HepG2 (cell line): ENCODE results near the gene TPPP2. TPM values are rescaled to one million over a fixed set of nuclear protein-coding genes. Genes with fewer than 3 reads are reported as not detected.
A peak's percentile ranks its signal among the peaks of the same experiment; 100 is the strongest.

Experiments
- FOXK1 ChIP-seq: sonication (generic); formaldehyde crosslinking; IDR thresholded peaks from 2 replicates; pipeline ENCODE4 v1.4.0; 2020; ENCODE audit warnings: low read depth, missing genetic modification reagents, borderline replicate concordance
- GABPA ChIP-seq, 2 experiments: IDR thresholded peaks; 2 replicates each; pipeline ENCODE4 v1.6.1; 2011 to 2016; ENCODE audit warnings: low read depth in 2 of 2, low read length in 1 of 2, missing biosample characterization in 1 of 2, missing genetic modification characterization in 1 of 2
- HHEX ChIP-seq: IDR thresholded peaks from 2 replicates; pipeline ENCODE4 v1.6.1; 2016; ENCODE audit warnings: control low read depth
- KMT2A ChIP-seq: sonication (generic); formaldehyde crosslinking; IDR thresholded peaks from 2 replicates; pipeline ENCODE4 v1.4.0; 2020; ENCODE audit warnings: missing genetic modification reagents
- POLR2A ChIP-seq, 2 experiments: IDR thresholded peaks; 2 replicates each; pipeline ENCODE4 v1.6.1; 2011; ENCODE audit warnings: low read depth in 2 of 2, low read length in 2 of 2, mild to moderate bottlenecking in 1 of 2, moderate library complexity in 1 of 2; ENCODE audit not compliant: insufficient read depth in 1 of 2
- SALL2 ChIP-seq: sonication (generic); formaldehyde crosslinking; IDR thresholded peaks from 2 replicates; pipeline ENCODE4 v1.8.1; 2023; ENCODE audit warnings: mild to moderate bottlenecking, missing genetic modification reagents, inconsistent platforms
- SMYD3 ChIP-seq: sonication (generic); formaldehyde crosslinking; IDR thresholded peaks from 2 replicates; pipeline ENCODE4 v1.8.1; 2023; ENCODE audit warnings: mild to moderate bottlenecking, missing genetic modification reagents
- ZFX ChIP-seq: sonication (generic); formaldehyde crosslinking; IDR thresholded peaks from 2 replicates; pipeline ENCODE4 v1.4.0; 2020; ENCODE audit warnings: mild to moderate bottlenecking, low read depth, missing genetic modification reagents, moderate library complexity
- ZNF253 ChIP-seq: sonication (generic); formaldehyde crosslinking; IDR thresholded peaks from 2 replicates; pipeline ENCODE4 v1.8.0; 2022; ENCODE audit warnings: mild to moderate bottlenecking, missing genetic modification reagents, borderline replicate concordance
- ZNF557 ChIP-seq: sonication (generic); formaldehyde crosslinking; IDR thresholded peaks from 2 replicates; pipeline ENCODE4 v1.4.0; 2020; ENCODE audit warnings: missing genetic modification reagents
- ZNF670 ChIP-seq: sonication (generic); formaldehyde crosslinking; IDR thresholded peaks from 2 replicates; pipeline ENCODE4 v1.8.0; 2022; ENCODE audit warnings: mild to moderate bottlenecking, missing genetic modification reagents, borderline replicate concordance
- ZNF788 ChIP-seq: sonication (generic); formaldehyde crosslinking; IDR thresholded peaks from 2 replicates; pipeline ENCODE4 v1.5.0; 2020; ENCODE audit warnings: mild to moderate bottlenecking, missing genetic modification reagents, borderline replicate concordance
- polyA plus RNA-seq, 8 experiments: library from polyadenylated mRNA; depleted of rRNA in 3 of 8; stranded (reverse) in 7 of 8; unstranded in 1 of 8; fragments of >200 nt; fragmentation: Illumina TruSeq in 4 of 8; extraction: Trizol in 4 of 8; gene quantifications; 2 replicates each; pipeline versions ENCODE4 v1.2.1 to v1.2.3, GENCODE V29; 2011 to 2016; ENCODE audit warnings: low read depth in 4 of 8, missing spikeins in 1 of 8, mixed read lengths in 1 of 8; ENCODE audit not compliant: insufficient read depth in 1 of 8
- total RNA-seq, 5 experiments: library from RNA; depleted of rRNA; stranded (reverse); fragments of >200 nt; fragmentation: Illumina TruSeq; extraction: Trizol; gene quantifications; 2 replicates each; pipeline ENCODE4 v1.2.3, GENCODE V29; 2016; ENCODE audit warnings: low read depth in 1 of 5
- TF ChIP-seq, protein P1 (sequence below): IDR thresholded peaks from 2 replicates; pipeline ENCODE4 v1.6.1; 2016; ENCODE audit warnings: low read depth
- TF ChIP-seq, protein P2 (sequence below): sonication (generic); formaldehyde crosslinking; IDR thresholded peaks from 2 replicates; pipeline ENCODE4 v1.8.0; 2022; ENCODE audit warnings: low read depth, missing genetic modification reagents
- TF ChIP-seq, protein P3 (sequence below), 2 experiments: fragments of 450-650 bp in 1 of 2; sonication (generic) in 1 of 2; formaldehyde crosslinking in 1 of 2; IDR thresholded peaks; 2 replicates each; pipeline versions ENCODE4 v1.6.1 to v1.8.0; 2016 to 2022; ENCODE audit warnings: antibody characterized with exemption in 1 of 2, mild to moderate bottlenecking in 1 of 2, missing genetic modification reagents in 1 of 2
- TF ChIP-seq, protein P4 (sequence below): IDR thresholded peaks from 2 replicates; pipeline ENCODE4 v1.6.1; 2016

Gene TPPP2
- total and polyA plus RNA-seq, 2 of the 13 experiments (the other 11 are each of a cell fraction or from before 2014, with no cell fraction given), result 0.58 to 4.2 TPM

DNA sequence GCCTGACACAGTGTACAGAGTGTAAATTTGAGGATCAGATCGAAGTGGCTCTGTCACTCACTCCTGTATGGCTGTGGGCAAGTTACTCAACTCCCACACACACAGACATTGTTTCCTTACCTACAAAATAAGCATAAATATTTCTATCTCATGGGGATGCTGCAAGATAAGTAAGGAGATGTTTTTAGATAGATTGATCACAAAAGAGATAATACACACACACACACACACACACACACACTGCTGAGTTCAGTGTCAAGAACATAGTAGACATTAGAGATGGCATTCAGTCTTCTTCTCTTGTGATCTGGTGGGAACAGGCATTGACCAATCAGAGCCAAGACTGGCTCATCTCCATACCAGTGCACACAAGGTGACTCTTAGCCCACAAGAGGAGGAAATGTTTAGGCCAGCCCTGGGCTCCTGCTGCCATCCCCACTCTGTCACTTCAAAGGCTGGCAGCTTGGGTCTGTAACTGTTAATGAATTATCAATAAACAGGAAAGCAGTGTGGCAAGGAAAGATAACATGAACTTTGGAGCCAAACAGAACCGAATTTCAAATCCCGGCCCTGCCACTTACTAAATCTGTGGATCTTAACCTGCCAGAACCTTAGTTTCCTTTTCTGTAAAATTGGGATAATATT is 24.2 kb downstream of the TPPP2 start (continued):
- TF ChIP-seq ZNF557 (CRISPR knock-in tag) (0 out of 2 replicates have a peak, but pooled peaks have one; percentile 51), POLR2A (IDR thresholded peaks at IDR 0.05; ENCODE audit: insufficient read depth in 1 of 2, low read depth in 2 of 2, low read length in 2 of 2) (peak; percentile 23 to 68; a peak in 2 of 4 replicates), HHEX (CRISPR knock-in tag) (peak; percentile 72), ZNF253 (no peak), SMYD3 (CRISPR knock-in tag) (0 out of 2 replicates have a peak, but pooled peaks have one; percentile 30), KMT2A (CRISPR knock-in tag) (no peak; the same call in 1 of the 2 replicates), FOXK1 (CRISPR knock-in tag) (peak; percentile 93), GABPA (IDR thresholded peaks at IDR 0.05; ENCODE audit: low read depth, low read length) (no peak), GABPA (CRISPR knock-in tag; IDR thresholded peaks at IDR 0.05; ENCODE audit: low read depth) (peak; percentile 58), ZNF788 (peak; percentile 80; the same call in 1 of the 2 replicates), SALL2 (CRISPR knock-in tag) (0 out of 2 replicates have a peak, but pooled peaks have one; percentile 30), ZNF670 (peak; percentile 82), ZFX (CRISPR knock-in tag) (peak; percentile 78)
- TF ChIP-seq, protein P1, sequence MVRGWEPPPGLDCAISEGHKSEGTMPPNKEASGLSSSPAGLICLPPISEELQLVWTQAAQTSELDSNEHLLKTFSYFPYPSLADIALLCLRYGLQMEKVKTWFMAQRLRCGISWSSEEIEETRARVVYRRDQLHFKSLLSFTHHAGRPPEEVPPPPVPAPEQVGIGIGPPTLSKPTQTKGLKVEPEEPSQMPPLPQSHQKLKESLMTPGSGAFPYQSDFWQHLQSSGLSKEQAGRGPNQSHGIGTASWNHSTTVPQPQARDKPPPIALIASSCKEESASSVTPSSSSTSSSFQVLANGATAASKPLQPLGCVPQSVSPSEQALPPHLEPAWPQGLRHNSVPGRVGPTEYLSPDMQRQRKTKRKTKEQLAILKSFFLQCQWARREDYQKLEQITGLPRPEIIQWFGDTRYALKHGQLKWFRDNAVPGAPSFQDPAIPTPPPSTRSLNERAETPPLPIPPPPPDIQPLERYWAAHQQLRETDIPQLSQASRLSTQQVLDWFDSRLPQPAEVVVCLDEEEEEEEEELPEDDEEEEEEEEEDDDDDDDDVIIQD (CRISPR knock-in tag), result peak; percentile 93
- TF ChIP-seq, protein P2, sequence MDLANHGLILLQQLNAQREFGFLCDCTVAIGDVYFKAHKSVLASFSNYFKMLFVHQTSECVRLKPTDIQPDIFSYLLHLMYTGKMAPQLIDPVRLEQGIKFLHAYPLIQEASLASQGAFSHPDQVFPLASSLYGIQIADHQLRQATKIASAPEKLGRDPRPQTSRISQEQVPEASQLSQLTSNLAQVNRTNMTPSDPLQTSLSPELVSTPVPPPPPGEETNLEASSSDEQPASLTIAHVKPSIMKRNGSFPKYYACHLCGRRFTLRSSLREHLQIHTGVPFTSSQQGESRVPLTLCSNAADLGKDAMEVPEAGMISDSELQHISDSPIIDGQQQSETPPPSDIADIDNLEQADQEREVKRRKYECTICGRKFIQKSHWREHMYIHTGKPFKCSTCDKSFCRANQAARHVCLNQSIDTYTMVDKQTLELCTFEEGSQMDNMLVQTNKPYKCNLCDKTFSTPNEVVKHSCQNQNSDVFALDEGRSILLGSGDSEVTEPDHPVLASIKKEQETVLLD (CRISPR knock-in tag), result peak; percentile 64; the same call in 1 of the 2 replicates
- TF ChIP-seq, protein P3, sequence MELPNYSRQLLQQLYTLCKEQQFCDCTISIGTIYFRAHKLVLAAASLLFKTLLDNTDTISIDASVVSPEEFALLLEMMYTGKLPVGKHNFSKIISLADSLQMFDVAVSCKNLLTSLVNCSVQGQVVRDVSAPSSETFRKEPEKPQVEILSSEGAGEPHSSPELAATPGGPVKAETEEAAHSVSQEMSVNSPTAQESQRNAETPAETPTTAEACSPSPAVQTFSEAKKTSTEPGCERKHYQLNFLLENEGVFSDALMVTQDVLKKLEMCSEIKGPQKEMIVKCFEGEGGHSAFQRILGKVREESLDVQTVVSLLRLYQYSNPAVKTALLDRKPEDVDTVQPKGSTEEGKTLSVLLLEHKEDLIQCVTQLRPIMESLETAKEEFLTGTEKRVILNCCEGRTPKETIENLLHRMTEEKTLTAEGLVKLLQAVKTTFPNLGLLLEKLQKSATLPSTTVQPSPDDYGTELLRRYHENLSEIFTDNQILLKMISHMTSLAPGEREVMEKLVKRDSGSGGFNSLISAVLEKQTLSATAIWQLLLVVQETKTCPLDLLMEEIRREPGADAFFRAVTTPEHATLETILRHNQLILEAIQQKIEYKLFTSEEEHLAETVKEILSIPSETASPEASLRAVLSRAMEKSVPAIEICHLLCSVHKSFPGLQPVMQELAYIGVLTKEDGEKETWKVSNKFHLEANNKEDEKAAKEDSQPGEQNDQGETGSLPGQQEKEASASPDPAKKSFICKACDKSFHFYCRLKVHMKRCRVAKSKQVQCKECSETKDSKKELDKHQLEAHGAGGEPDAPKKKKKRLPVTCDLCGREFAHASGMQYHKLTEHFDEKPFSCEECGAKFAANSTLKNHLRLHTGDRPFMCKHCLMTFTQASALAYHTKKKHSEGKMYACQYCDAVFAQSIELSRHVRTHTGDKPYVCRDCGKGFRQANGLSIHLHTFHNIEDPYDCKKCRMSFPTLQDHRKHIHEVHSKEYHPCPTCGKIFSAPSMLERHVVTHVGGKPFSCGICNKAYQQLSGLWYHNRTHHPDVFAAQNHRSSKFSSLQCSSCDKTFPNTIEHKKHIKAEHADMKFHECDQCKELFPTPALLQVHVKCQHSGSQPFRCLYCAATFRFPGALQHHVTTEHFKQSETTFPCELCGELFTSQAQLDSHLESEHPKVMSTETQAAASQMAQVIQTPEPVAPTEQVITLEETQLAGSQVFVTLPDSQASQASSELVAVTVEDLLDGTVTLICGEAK (IDR thresholded peaks at IDR 0.05), result no peak
- TF ChIP-seq, protein P3 (CRISPR knock-in tag; IDR thresholded peaks at IDR 0.05), result peak; percentile 82
- TF ChIP-seq, protein P4, sequence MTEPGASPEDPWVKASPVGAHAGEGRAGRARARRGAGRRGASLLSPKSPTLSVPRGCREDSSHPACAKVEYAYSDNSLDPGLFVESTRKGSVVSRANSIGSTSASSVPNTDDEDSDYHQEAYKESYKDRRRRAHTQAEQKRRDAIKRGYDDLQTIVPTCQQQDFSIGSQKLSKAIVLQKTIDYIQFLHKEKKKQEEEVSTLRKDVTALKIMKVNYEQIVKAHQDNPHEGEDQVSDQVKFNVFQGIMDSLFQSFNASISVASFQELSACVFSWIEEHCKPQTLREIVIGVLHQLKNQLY (CRISPR knock-in tag), result peak; percentile 92
